NCI-H2196 (cell line): ENCODE results near the gene COQ5.
"Not testable (repeated sequence)": the region's sequence is repeated elsewhere in the genome, so short reads cannot be mapped to it uniquely, and the experiment has no call there.

Source experiments
- DNase-seq: peaks from one replicate; lab custom pipeline; 2025; ENCODE audit not compliant: unreplicated experiment; lab: John Stamatoyannopoulos, UW

The COQ5 gene, protein sequence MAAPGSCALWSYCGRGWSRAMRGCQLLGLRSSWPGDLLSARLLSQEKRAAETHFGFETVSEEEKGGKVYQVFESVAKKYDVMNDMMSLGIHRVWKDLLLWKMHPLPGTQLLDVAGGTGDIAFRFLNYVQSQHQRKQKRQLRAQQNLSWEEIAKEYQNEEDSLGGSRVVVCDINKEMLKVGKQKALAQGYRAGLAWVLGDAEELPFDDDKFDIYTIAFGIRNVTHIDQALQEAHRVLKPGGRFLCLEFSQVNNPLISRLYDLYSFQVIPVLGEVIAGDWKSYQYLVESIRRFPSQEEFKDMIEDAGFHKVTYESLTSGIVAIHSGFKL

DNA sequence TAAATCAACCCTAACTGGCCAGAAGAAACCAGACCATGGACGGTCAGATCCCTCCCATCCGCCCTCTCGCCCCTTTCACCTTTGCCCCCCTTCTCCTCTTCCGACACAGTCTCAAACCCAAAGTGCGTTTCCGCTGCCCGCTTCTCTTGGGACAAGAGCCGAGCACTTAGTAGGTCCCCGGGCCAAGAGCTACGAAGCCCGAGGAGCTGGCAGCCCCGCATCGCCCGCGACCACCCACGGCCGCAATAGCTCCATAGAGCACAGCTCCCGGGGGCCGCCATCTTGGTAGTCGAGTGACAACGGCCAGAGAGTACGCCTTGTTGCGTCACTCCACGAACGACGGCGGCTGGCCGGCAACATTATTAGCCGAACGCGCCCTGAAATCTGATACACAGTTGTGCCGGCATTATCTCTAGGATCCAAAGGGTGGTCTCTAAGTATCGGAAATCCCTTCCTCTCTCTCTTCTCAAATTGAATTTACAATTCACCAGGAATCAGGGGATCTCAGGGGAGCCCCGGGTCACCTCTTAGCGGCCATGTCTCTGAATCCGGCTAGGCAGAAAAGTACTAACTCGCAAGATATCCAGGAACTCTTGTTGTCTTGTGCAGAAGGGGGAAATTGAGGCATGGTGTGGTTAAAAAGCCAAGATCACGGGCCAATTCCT, at the start of gene COQ5:
COQ5 (minus strand) TSS at position 298 of the 665 bp plus-strand sequence; CDS start at position 281, 17 bp downstream.
- peak; percentile 82 for DNase-seq

DNA sequence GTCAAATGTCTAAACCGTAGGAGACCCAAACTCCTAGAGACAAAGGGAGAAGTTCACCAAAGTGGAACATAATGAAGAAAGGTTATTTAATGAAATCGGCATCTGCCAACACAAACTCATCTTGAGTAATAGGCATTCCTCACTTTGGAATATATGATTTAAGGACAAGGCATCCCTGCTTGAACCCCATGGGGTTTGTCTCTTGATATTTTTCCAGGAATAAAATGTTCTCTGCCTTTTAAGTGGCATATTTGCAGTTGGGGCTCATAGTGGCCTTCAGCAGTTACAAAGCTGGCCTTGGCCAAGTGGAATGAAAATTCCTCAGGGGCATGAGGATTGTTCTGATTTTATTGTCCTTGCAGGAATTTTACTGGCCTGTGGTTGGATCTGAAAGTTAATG, 45.1 kb upstream of the COQ5 start:
- DNase-seq: no peak

DNA sequence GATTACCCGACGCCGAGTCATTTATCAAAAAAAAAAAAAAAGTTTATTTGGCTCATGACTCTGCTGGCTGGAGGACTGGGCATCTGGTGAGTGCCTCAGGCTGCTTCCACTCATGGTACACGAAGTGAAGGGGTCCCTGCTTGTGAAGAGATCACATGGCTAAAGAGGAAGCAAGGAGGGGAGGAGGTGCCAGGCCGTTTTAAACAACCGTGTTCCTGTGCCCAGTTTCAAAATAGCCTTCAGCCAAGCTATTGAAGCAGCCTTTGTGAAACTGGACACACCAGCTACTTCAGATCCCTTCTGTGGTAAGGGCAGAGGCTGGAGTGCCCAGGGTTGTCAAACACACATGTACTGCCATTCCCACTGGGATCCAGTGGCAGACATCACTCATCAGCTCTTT, 44.6 kb upstream of the COQ5 start:
- no peak for DNase-seq

- DNase-seq: no peak
Measured at GRCh38 chr12:120571299-120571698, 42.3 kb upstream of the COQ5 start.

DNA sequence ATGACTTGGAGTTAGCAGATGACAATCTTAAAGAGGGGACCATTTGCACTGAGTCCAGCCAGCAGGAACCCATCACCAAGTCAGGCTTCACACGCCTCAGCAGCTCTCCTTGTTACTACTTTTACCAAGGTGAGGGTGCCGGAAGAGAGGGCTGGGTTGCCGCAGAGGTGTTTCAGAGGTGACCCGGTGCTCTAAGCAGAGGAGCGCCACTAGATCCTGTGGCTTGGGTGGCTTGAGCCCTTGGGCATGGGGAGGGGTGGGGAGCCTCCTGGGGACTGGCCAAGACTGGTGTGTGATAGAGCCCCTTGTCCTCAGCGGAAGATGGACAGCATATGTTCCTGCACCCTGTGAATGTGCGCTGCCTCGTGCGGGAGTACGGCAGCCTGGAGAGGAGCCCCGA, 34.5 kb upstream of the COQ5 start:
- no peak for DNase-seq

- DNase-seq: no peak
Measured at GRCh38 chr12:120562906-120563305, 33.9 kb upstream of the COQ5 start.

GRCh38 chr12:120557589-120557988, 28.6 kb upstream of the COQ5 start:
- no peak for DNase-seq

DNA sequence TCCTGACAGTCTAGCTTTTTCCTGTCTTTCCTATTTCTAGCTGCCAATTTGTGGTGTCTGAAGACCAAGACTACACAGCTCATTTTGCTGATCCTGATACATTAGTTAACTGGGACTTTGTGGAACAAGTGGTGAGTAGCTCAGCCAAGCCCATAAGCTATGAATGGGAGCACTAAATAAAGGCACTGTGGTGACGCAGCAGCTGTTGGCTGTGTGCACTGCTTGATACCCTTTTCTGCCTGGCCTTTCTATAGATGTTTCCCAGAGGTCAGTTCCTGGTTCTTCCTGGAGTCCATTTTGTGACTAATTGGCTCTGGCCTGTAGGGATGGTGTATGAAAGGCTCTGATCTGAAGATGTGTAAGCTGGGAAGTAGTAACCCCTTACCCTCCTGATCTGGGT, 25.7 kb upstream of the COQ5 start:
- no peak for DNase-seq

DNA sequence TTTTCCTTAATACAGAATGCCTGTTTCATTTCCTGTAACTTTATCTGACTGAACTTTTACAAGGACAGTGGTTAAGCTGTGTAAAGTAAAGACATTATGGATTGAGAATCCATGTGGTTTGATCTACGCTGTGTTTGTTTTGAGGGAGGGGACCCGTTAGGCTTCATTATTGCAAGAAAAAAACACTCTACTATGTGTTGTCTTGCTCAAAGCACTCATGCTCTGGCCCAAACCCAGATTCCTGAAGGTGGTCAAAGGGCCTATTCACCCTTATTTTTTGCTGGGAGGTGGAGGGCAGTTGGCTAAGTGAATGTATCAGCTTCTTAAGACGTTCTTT, 17.1 kb upstream of the COQ5 start:
- DNase-seq: no peak

- DNase-seq: no peak
Measured at GRCh38 chr12:120544691-120545090, 15.7 kb upstream of the COQ5 start.

GRCh38 chr12:120542166-120542565, 13.2 kb upstream of the COQ5 start:
- DNase-seq: no peak

- DNase-seq: no peak
Measured at GRCh38 chr12:120540445-120540844, 11.5 kb upstream of the COQ5 start.

GRCh38 chr12:120539303-120539702, 10.3 kb upstream of the COQ5 start:
- DNase-seq: no peak

- peak; percentile 49 for DNase-seq
Measured at GRCh38 chr12:120538281-120539156, 9.6 kb upstream of the COQ5 start.

DNA sequence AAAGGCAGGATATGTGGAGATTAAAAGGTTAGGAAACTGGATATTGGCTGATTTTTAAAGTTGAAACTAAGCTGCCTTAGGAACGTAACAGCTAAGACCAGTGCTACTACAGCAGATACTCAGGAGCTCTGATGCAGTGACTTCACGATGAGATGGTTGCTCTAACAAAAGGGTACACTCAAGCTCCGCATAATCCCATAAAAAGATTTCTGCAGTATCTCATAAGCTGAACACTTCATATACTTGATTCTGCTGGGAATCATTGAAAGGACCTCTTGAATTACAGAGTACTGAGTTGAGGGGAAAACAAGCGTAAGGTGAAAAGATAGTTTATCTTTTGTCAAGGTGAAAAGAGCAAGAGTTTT, 8.9 kb upstream of the COQ5 start:
- DNase-seq: no peak

- DNase-seq: no peak
Measured at GRCh38 chr12:120536064-120536791, 7.3 kb upstream of the COQ5 start.

DNA sequence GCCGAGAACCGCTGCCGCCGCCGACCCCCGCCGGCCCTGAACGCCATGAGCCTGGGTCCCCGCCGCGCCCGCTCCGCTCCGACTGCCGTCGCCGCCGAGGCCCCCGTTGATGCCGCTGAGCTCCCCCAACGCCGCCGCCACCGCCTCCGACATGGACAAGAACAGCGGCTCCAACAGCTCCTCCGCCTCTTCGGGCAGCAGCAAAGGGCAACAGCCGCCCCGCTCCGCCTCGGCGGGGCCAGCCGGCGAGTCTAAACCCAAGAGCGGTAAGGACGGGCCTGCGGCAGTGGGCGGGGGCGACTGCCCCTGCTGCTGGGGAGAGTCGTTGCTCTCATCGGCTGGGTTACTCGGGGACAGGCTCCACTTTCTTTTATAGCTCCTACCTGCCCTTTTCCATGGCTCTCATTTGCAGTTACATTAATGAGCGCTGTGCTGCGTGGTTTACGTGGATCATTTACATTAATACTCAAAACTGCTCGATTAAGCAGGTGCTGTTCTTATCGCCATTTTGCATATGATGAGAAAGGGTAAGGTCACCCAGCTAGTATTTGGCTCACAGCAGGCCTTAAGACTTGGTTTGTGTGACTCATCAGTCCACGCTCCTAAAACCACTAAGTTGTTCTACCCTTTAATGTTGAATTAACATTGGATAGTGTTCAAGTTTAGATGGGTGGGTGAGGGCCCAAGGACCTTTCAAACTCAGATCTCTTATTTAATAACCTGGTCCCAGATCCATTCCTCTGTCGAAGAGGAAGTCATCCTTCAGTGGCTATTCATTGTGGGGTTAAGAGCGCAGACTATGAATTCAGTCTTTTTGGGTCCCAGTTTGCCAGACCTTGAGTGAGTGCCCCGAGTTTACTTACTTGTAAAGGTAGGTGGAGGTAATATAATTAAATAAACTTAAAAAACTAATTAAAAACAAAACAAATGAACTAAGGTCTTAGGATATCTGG, 6.0 kb upstream of the COQ5 start:
- DNase-seq: peak; percentile 24

GRCh38 chr12:120534203-120534702, 5.3 kb upstream of the COQ5 start, which contains the start of gene RNF10:
TSS of gene RNF10 (plus strand) at chr12:120534356. CDS start at chr12:120534812, 456 bp downstream.
- DNase-seq: peak; percentile 88

GRCh38 chr12:120532701-120533238, 3.8 kb upstream of the COQ5 start:
- no peak for DNase-seq

GRCh38 chr12:120530418-120530761, 1.4 kb upstream of the COQ5 start:
- DNase-seq: not testable (repeated sequence)
